DOHH2 (cell line): ENCODE results near the gene MTMR2.

Source experiments
- EZH2phosphoT487 ChIP-seq: fragments of 200-600 bp; sonication (generic); IDR thresholded peaks from 2 replicates; pipeline ENCODE4 v1.6.1; 2017; ENCODE audit warnings: borderline replicate concordance, mild to moderate bottlenecking, antibody characterized with exemption, low read length, moderate library complexity, mixed read lengths
- TF ChIP-seq, protein P1 (sequence below): fragments of 200-600 bp; sonication (generic); IDR thresholded peaks from one replicate; pipeline ENCODE4 v1.5.1; 2014; ENCODE audit warnings: antibody characterized with exemption, mild to moderate bottlenecking, low read depth, low read length; ENCODE audit not compliant: poor library complexity, severe bottlenecking

DNA sequence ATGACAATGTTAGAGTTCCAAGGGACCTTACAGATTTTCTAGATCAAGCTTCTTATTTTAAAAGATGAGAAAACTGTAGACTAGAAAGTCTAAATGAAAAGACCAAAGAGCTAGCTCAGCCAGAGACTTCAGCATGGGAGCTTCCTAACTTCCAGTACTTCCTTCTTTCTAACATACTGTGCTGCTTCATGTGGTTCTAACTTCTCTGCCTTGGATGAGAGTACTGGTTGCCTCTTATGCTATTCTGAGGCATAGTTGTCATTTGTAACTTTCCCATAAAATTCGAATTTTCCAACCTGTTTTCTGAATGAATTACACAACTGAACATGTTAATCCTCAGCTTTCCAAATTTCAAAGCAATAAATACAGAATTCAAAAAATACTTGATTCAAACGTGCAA is 1.8 kb downstream of the MTMR2 start:
- TF ChIP-seq, protein P1, sequence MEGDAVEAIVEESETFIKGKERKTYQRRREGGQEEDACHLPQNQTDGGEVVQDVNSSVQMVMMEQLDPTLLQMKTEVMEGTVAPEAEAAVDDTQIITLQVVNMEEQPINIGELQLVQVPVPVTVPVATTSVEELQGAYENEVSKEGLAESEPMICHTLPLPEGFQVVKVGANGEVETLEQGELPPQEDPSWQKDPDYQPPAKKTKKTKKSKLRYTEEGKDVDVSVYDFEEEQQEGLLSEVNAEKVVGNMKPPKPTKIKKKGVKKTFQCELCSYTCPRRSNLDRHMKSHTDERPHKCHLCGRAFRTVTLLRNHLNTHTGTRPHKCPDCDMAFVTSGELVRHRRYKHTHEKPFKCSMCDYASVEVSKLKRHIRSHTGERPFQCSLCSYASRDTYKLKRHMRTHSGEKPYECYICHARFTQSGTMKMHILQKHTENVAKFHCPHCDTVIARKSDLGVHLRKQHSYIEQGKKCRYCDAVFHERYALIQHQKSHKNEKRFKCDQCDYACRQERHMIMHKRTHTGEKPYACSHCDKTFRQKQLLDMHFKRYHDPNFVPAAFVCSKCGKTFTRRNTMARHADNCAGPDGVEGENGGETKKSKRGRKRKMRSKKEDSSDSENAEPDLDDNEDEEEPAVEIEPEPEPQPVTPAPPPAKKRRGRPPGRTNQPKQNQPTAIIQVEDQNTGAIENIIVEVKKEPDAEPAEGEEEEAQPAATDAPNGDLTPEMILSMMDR = no peak
- TF ChIP-seq EZH2phosphoT487 = no peak
